ENCODE data around the gene CALML5.

Gene CALML5

GRCh38 chr10:5498791-5499492, 428 bp downstream of the CALML5 start:
- DNase-seq, result no peak

DNA sequence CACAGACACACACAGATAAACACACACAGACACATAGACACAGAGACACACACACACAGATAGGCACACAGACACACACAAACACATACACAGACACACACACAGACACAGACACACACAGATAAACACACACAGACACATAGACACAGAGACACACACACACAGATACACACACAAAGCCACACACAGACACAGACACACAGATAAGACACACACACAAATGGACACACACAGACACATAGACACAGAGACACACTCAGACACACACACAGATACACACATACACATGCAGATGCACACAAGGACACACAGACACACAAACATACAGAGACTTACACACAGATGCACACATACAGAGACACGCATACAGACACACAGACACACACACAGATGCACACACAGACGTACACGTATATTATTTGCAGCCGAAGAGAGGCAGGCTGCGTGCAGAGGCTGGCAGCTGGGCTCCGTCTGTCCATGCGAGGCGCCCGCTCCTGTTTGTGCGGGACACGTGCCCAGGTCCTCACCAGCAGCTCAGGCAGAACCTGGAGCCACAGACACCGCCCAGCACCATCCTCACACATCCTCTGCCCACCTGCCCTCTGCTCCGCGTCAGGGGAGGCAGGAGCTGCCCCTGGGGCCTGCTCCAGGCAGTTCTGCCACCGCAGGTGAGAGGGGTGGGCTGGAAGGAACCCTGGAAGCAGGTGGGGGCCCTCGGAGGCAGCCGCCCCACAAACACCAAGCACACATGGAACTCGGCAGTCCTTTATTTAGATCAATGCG, 1.2 kb downstream of the CALML5 start:
- no peak for DNase-seq

DNA sequence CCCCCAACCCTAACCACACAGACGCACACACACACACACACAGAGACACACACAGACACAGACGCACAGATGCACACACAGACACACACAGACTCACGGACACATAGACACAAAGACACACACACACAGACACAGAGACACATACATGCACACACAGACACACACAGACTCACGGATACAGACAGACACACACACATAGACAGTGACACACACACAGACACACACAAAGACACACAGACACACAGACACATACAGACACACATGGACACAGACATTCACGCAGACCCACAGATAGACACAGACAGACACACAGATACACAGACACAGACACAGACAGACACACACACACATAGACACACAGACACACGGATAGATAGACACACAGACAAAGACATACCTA, 2.1 kb downstream of the CALML5 start:
- DNase-seq, result no peak

- DNase-seq, result no peak
Measured at GRCh38 chr10:5496261-5497250, 2.8 kb downstream of the CALML5 start.

DNA sequence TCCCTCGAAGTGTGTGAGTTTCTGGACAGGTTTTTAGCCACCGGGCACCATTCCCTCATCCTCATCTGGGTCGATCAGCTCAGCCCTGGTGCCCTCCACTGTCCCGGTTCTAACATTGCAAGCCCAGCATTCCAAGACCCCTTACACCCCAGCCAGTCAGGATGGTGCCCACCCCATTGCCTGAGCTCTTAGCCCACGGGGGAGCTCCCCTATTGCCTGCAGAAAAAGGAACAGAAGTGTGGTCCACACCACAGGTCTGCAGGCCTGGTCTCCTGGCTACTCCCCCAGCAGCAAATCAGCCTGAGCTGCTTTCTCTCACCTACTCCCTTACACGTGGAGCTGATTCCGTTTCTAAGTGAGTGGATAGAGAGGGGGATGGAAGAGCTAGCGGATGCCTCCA, 4.8 kb downstream of the CALML5 start:
- no peak for DNase-seq

GRCh38 chr10:5493691-5494090, 5.7 kb downstream of the CALML5 start:
- DNase-seq, result no peak

GRCh38 chr10:5492929-5493576, 6.3 kb downstream of the CALML5 start:
- no peak for DNase-seq

DNA sequence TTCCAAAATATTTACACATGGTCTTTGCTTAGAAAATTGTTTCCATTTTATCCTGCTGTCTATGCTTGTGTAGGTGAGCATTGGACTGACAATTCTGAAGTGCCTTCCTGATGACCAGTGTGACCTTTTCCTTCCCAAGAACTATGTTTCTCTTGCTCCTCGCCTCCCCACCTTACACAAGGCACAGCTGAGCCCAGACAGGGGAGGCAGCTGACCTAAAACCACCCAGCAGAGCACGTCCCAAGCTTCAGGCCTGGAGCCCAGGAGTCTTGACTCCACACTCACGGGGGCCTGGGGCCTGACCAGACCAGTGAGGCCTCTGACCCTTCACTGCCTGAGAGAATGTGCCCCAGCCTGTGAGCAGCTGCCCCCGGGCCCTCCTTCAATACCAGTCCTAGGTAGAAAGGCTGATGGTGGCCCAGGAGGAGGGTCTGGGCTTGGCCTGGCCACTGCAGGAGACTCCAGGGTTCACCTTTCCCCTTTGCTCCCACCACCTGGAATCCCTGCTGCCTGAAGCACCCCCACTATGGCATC, 7.0 kb downstream of the CALML5 start:
- no peak for DNase-seq

- no peak for DNase-seq
Measured at GRCh38 chr10:5491477-5491876, 7.9 kb downstream of the CALML5 start.

DNA sequence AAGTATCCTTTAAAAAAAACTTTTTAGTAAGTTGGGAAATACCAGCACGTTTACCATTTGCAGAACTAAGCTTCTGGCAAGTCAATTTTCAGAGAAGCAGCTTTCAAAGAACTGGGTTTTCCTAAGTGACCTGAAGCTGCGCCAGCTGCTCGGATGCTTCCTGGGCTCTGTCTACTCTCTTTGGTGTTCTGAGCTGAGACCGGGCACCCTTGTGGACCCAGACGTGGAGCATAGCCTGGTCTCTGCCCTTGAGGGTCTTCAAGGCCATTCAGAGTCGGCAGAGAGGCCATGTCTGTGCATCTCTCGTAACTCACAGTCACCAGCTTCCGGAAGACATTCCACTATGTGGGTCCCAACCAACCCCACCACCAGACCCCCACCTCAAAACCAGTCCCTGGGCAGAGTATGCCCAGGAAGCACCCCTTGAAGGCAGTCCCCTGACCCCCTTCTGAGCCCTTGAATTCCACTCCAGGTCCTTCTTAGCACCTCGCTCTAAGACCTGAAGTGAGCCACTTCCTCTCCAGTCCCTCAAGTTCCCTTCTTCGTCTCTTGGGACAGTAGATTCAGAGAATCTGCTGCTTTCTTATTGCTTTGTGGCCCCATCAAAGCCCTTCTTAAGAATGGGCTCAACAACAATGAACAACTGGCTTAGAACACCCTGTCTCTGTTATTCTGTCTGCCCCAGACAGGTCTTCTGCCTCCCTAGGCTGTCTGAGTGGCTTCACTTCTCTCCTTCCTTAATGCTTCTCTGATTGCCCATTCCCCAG, 8.5 kb downstream of the CALML5 start:
- no peak for DNase-seq

GRCh38 chr10:5490032-5490431, 9.3 kb downstream of the CALML5 start:
- no peak for DNase-seq

- DNase-seq, result no peak
Measured at GRCh38 chr10:5488272-5489161, 10.9 kb downstream of the CALML5 start.

DNA sequence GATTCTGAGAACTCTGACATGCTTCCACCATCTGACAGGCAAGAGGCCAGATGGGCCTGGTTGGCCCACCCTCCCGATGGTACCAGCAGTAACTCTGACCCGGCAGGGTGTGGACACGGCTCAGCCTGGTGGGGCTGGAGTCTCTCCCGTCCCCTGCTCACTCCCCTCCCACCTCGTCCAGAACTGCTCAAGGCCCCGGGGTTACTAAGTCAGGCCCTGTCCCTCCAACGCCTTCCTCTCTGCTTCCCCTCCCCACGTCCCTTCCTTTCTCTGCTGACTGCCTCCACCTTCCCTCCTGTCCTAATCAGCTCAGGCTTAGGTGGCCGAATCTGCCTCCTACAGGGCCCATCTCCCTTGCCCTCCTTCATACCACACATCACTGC, 12.5 kb downstream of the CALML5 start:
- no peak for DNase-seq

DNA sequence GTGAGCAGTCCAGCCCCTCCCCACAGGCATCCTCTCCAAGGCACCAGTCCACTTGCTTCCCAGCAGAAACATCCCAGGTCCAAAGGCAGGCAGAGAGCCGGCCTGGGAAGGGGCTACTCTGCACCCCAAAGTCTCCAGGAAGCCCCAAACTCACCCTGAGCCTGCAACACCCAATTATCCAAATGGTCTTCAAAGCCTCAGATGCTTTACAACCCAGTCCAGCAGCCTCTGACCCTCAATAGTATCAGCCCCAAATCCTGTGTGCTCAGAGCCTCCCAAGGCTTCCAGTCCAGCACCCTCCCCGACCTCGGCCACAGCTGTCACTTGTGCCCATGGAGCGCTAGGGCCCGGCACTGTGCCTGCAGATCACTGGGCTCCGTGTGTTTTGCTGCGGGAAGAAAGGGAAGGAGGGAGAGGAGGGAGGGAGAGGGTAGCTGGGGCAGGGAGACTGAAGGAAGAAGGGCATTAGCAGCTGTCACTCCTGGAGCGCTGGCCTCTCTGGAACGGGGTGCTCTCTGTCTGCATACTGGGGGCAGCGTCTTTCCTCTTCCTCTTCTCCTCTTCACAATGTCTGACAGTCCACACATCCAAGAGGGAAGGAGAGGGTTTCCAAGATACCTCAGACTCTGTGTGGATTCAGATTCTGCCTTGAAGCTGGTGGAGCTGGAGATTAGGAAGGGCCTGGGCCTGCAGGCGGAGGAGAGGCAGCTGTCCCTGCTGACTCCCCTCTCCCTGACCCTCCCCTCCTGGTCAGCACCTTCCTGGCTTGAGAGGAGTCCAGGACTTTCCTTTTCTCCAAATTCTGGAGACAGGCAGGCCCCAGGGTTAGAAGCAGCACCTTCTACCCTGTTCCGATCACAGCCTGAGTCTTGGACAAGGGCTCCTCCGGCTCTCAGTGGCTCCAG, 13.2 kb downstream of the CALML5 start:
- no peak for DNase-seq

GRCh38 chr10:5485290-5485689, 14.1 kb downstream of the CALML5 start:
- DNase-seq, result no peak

DNA sequence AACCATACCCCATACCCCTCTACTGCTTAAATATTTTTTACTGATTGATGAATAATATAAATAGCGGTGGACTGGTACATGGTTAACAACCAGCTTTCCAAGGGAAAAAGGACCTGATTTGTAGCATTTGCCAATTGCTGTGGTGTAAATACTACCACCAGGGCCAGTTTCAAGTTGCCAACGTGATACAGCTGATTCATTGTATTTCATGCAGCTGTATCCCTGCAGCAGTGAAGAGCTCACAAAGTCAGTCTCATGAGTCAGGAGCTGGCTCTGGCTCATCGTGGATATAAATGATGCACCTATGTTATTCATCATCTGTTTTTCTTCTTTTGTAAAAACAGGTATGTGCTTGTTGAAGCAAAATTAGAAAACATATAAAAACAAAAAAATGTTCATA, 15.2 kb downstream of the CALML5 start:
- no peak for DNase-seq

- DNase-seq, result no peak
Measured at GRCh38 chr10:5482016-5482415, 17.4 kb downstream of the CALML5 start.

DNA sequence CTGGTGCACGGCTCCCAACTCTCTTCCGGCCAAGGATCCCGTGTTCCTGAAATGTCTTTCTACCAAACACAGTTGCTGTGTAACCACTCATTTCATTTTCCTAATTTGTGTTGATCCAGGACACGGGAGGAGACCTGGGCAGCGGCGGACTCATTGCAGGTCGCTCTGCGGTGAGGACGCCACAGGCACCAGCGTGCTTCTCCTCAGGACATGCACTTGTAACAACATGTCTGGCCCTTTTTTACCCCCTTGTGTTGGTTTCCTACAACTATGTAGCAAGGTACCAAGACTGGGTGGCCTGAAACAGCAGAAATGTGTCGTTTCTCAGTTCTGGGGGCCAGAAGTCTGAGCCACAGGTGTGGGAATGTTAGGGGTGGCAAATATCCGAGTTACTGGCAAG, 18.2 kb downstream of the CALML5 start:
- no peak for DNase-seq

DNA sequence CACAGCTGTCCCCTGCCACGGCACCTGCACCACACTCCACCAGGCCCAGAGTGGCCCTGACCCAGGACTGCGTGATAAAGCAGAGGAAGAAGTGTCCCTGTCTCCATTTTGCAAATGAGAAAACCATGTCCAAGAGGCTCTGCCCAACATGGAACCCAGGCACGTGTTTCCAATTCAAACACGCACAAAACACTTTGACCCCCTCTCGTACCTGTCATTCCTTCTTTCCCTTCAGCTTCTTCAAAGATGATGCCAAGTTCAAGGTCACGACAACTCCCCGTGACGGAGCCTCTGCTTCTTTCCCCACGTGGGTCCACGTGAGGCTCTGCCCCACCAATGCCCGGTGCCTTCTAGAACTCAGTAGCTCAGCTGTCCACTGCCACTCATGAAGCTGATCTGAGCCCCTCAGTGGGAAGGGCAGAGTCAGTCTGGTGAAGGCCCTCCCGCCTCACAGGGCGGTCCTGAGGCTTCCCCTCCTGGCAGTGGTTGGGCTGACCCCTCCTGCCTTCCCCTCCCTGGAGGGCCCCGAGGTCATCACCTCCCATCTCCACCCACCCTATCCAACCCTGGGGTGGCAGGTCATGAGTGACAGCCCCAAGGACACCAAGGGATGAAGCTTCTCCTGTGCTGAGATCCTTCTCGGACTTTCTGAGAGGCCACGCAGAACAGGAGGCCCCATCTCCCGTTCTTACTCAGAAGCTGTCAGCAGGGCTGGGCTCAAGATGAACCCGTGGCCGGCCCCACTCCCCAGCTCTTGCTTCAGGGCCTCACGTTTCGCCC, 19.0 kb downstream of the CALML5 start:
- no peak for DNase-seq

Measured in NCI-H2081 (cell line).